ENCODE results near the gene PCSK5.

Gene PCSK5

DNA sequence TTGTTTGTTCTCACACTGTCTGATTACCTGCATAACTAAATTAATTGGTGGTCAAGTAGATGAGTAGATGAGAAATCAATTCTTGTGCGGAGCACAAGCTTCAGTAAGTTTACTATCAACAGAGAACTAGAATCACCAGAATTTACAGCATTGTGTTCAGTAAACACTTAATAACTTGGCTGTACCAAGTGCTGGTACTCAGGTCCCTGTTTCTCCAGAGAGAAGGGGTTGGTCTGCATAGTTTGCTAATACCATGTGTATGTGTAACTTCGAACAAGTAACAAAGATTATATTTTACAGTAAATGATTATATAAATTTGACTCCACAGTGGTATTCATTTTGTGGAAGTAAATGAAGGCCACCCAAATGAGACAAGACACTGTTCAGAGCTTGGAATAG lies 146.3 kb downstream of the PCSK5 start:
- ChIA-PET CTCF (no interaction called here), POLR2A (ENCODE audit: low non-redundant PET) (no interaction called here)
- no peak overlapping the region for H3K27ac ChIP-seq
- no peak for DNase-seq (ENCODE audit: low spot score)
- TF ChIP-seq, protein P1, sequence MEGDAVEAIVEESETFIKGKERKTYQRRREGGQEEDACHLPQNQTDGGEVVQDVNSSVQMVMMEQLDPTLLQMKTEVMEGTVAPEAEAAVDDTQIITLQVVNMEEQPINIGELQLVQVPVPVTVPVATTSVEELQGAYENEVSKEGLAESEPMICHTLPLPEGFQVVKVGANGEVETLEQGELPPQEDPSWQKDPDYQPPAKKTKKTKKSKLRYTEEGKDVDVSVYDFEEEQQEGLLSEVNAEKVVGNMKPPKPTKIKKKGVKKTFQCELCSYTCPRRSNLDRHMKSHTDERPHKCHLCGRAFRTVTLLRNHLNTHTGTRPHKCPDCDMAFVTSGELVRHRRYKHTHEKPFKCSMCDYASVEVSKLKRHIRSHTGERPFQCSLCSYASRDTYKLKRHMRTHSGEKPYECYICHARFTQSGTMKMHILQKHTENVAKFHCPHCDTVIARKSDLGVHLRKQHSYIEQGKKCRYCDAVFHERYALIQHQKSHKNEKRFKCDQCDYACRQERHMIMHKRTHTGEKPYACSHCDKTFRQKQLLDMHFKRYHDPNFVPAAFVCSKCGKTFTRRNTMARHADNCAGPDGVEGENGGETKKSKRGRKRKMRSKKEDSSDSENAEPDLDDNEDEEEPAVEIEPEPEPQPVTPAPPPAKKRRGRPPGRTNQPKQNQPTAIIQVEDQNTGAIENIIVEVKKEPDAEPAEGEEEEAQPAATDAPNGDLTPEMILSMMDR (conservative IDR thresholded peaks at IDR 0.05; ENCODE audit: low read depth), result no peak

DNA sequence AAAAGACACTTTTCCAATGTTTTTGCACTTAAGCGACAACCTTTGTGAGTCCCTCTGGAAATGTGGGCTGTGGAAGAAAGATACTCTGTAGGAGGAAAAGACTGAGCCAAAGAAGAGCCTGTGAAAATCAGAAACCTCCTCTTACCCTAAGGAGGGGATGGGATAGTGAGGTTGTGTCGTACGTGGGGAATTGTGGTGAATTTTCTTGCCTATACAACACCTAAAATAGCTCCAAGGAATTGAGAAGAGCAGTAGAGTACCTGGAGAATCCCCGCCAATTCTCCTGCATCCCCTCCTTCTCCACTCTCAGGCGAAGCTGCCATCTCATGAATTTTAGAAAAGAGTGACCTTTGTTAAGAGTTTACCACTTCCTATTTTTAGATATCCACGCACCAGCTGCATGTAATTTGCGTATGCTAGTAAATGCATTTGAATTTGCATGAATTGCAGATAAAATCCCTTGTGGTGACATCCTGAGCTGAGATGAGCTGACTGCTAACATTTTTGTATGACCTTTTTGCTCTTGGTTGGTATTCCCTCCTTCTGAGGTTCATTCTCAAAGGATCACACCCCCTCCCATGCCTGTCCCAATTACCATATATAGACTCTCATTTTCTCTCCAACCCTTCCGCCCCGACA lies 147.2 kb downstream of the PCSK5 start:
- CTCF ChIA-PET, result no interaction called here

DNA sequence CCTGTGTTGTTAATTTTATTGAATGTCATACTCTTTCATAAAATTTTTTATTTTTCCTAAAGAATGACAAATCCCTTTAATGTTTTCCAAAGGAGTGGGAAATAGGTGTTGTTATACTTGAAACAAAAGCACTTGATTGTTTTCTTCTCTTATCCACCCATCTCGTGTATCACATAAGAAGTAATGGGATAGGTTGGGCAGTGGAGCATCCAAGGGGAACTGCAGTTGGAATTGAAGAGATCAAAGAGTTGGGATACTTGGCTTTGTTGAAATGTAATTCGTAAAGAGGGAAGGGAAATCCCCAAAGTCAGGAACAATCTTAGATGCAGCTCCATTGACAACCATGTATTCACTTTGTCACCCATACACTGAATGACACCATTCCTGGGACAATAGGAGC lies 148.0 kb downstream of the PCSK5 start:
- no peak overlapping the region for H3K27ac ChIP-seq
- ChIA-PET CTCF (no interaction called here), POLR2A (ENCODE audit: low non-redundant PET) (no interaction called here)
- TF ChIP-seq, protein P1 (conservative IDR thresholded peaks at IDR 0.05; ENCODE audit: low read depth), result no peak
- no peak for DNase-seq (ENCODE audit: low spot score)

More for the DNA sequence above, 147.2 kb downstream of the PCSK5 start:
- TF ChIP-seq, protein P1 (conservative IDR thresholded peaks at IDR 0.05; ENCODE audit: low read depth), result no peak
- POLR2A ChIA-PET (ENCODE audit: low non-redundant PET), result no interaction called here
- no peak for DNase-seq (ENCODE audit: low spot score)
- no peak overlapping the region for H3K27ac ChIP-seq

DNA sequence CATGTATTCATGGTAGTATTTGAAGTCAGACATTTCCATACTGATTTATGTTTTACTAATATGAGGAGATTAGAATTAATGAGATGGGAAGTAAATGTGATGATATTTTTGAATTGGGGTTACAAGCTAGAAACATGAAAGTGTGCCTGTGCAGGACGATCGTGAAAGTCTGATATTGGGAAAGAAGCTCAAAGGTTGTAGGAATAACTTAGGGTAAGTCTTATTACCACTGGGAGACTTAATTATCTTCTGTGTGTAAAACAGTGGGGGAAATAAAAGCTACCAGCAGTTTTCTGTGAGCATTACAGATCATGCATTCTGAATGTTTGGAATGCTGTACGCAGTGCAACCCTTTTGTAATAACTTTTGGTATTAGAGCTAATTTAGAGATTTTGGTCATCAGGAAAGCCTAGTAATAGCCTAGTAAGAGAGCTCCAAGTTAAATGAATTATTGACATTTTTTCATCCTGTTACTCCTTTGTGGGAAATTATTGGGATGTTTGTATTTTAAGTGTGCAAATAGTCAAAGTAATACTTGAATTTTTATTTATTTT lies 153.9 kb downstream of the PCSK5 start:
- POLR2A ChIA-PET (ENCODE audit: low non-redundant PET), result no interaction called here
- no peak overlapping the region for H3K27ac ChIP-seq
- CTCF ChIA-PET, result interaction anchor here (0.6 kb wide), 2 partner anchors 22 to 155 kb away, joined by 3 read pairs; no protein-coding TSS in a partner anchor
- TF ChIP-seq, protein P1 (conservative IDR thresholded peaks at IDR 0.05; ENCODE audit: low read depth), result no peak
- DNase-seq (ENCODE audit: low spot score), result no peak

DNA sequence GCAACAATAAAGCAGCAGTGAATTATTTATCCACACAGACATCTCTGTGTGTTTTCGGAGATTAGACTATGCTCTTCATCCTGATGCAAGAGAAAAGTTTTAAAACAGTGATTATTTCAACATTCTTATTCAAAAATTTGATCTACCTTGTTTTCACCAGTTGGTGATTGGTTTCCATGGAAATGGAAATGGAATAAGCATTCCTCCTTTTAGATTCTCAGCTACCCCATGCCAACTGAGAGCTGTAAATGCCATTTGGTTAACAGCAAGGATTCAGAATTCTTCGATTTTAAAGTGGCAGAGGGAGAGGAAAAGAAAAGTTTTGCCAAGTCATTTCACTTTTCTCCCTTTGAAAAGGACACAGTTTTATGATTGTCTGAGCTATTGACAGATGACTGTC lies 154.7 kb downstream of the PCSK5 start:
- ChIA-PET CTCF (interaction anchor here (0.5 to 0.6 kb wide), 3 partner anchors 22 to 344 kb away, joined by 3 to 7 read pairs (median 3); no protein-coding TSS in a partner anchor), POLR2A (ENCODE audit: low non-redundant PET) (no interaction called here)

DNA sequence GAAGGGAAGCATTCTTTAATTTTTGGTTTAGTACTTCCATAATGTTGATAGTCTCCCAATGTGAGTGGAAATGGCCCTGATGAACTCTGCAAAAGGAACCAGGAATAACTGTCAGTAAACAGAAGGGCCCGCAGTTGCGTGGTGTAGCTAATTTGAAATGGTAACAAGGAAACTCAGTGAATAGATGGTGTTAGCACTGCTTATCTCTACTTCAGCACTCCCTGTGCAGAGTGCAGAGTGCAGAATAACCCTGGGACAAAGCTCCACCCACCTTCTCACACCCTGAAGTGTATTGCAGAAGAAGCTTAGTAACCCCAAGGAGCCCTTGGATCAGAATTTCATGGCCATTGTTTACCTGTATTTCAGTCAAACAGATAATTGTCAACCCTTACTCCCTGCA lies 158.9 kb downstream of the PCSK5 start:
- no peak overlapping the region for H3K27ac ChIP-seq
- DNase-seq (ENCODE audit: low spot score), result no peak
- CTCF ChIA-PET, result no interaction called here
- POLR2A ChIA-PET (ENCODE audit: low non-redundant PET), result no interaction called here
- TF ChIP-seq, protein P1 (conservative IDR thresholded peaks at IDR 0.05; ENCODE audit: low read depth), result no peak

More for the DNA sequence above, 154.7 kb downstream of the PCSK5 start:
- DNase-seq (ENCODE audit: low spot score), result no peak
- H3K27ac ChIP-seq, result no peak overlapping the region
- TF ChIP-seq, protein P1 (conservative IDR thresholded peaks at IDR 0.05; ENCODE audit: low read depth), result no peak
